ENCODE data around the gene CD34. TPM values are rescaled to one million over a fixed set of nuclear protein-coding genes. Genes with fewer than 3 reads are reported as not detected.

CD34 gene
- total RNA-seq, 1 experiment from 2014 or later: not detected

DNA sequence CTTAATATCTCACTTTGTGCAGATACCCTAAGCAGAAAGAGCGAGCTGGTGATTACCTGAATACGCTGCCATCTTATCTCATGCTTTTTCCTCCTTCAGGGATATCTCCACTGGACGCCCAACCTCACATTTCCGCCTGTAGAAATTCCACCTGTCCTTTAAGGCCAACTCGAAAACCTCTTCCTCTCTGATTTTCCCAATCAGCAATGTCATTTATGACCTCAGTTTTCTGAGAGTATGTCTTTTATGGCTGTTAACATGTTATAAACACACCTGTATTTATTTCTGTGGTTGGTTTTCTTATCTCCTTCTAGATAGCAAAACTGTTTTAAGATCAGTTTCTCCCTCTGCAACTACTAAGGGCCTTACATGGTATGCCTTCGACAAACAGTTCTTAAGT lies 41.1 kb downstream of the CD34 start:
- BruUV-seq (replicated peaks): no TSS peak
- CTCF ChIA-PET: interaction anchor here (1.3 to 1.5 kb wide), 2 partner anchors 15 to 41 kb away, joined by 4 to 9 read pairs; no protein-coding TSS in a partner anchor

DNA sequence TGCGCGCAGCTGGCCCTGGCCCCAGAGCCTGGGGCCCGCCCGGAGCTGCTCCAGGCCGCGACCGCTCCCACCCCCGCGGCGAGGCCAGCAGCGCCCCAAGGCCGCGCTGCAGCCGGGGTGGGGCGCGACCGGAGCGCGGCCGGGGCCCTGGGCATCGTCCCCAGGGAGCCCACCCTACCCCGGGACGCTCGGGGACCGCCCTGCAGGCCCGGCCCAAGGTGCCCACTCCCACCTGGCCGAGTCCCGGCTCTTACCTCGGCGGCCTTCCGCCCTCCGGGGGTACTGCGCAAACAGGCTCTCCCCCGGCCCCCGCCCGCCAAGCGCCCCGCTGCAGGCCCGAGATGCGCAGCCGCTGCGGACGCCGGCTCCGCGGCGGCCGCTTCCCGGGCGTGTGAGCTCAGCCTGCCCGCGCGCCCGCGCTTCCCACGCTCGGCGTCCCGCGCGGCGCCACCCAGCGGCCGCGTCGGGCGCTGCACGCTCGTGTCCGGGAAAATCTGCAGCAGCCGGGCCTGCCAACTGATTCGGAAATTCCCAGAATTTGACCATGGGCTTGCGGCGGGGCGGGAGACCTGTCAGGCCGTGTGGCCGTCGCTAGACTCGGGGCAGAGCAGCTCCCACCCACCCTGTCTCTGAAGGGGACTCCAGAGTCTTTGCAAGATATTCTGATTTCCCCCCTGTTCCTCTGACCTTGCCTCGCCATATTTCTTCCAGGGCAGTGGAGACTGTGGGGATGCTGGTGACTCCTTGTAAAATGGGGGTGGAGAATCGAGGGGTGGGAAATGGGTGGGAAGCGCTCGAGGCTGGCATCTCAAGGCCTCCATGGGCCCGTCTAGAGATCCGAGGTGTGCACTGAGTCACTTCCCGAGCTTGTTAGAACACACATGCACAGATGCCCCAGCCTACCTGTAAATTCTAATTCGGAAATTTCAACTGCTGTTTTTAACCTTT lies 41.9 kb downstream of the CD34 start:
- POLR2A ChIA-PET (ENCODE audit: low non-redundant PET): no interaction called here
- no peaks in the 10 kb centered on the region for H3K27me3 ChIP-seq (replicated peaks; ENCODE audit: insufficient read depth, low read depth, low read length, poor library complexity)
- no TSS peak for BruUV-seq (replicated peaks)
- TF ChIP-seq, protein P1, sequence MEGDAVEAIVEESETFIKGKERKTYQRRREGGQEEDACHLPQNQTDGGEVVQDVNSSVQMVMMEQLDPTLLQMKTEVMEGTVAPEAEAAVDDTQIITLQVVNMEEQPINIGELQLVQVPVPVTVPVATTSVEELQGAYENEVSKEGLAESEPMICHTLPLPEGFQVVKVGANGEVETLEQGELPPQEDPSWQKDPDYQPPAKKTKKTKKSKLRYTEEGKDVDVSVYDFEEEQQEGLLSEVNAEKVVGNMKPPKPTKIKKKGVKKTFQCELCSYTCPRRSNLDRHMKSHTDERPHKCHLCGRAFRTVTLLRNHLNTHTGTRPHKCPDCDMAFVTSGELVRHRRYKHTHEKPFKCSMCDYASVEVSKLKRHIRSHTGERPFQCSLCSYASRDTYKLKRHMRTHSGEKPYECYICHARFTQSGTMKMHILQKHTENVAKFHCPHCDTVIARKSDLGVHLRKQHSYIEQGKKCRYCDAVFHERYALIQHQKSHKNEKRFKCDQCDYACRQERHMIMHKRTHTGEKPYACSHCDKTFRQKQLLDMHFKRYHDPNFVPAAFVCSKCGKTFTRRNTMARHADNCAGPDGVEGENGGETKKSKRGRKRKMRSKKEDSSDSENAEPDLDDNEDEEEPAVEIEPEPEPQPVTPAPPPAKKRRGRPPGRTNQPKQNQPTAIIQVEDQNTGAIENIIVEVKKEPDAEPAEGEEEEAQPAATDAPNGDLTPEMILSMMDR (conservative IDR thresholded peaks at IDR 0.05; ENCODE audit: low read depth, low read length): peak; percentile 59
- no peak for TF ChIP-seq EZH2 (IDR thresholded peaks at IDR 0.05; ENCODE audit: borderline replicate concordance, low read depth, low read length, poor library complexity, severe bottlenecking)
- DNase-seq (ENCODE audit: low spot score): peak; percentile 77
- H3K4me1 ChIP-seq (ENCODE audit: insufficient read depth, low read length, poor library complexity, severe bottlenecking): no peaks in the 10 kb centered on the region
- intact Hi-C loops (cut with micrococcal nuclease; ENCODE audit: unreplicated experiment): loop anchor here (5.0 kb wide), 1 partner anchor 42 kb away; no protein-coding TSS in a partner anchor
- no peaks in the 10 kb centered on the region for H3K36me3 ChIP-seq (ENCODE audit: insufficient read depth, low read length, poor library complexity, severe bottlenecking)
- no peak overlapping the region for H3K27ac ChIP-seq (ENCODE audit: low read depth, low read length, poor library complexity, severe bottlenecking)
- CTCF ChIA-PET: interaction anchor here (0.6 to 1.9 kb wide), 5 partner anchors 16 to 444 kb away, joined by 4 to 9 read pairs (median 7); no protein-coding TSS in a partner anchor
- H3K4me3 ChIP-seq (ENCODE audit: low read depth, low read length, poor library complexity, severe bottlenecking): peak overlapping the region; percentile 63
- no peaks in the 10 kb centered on the region for H3K9me3 ChIP-seq (ENCODE audit: low read depth, low read length, poor library complexity, severe bottlenecking)

More for the DNA sequence above, 41.1 kb downstream of the CD34 start:
- Histone ChIP-seq H3K4me1 (ENCODE audit: insufficient read depth, low read length, poor library complexity, severe bottlenecking) (no peaks in the 10 kb centered on the region), H3K27ac (ENCODE audit: low read depth, low read length, poor library complexity, severe bottlenecking) (no peak overlapping the region), H3K36me3 (ENCODE audit: insufficient read depth, low read length, poor library complexity, severe bottlenecking) (no peaks in the 10 kb centered on the region), H3K9me3 (ENCODE audit: low read depth, low read length, poor library complexity, severe bottlenecking) (no peaks in the 10 kb centered on the region), H3K27me3 (replicated peaks; ENCODE audit: insufficient read depth, low read depth, low read length, poor library complexity) (no peaks in the 10 kb centered on the region), H3K4me3 (ENCODE audit: low read depth, low read length, poor library complexity, severe bottlenecking) (no peak overlapping the region)
- POLR2A ChIA-PET (ENCODE audit: low non-redundant PET): no interaction called here
- intact Hi-C loops (cut with micrococcal nuclease; ENCODE audit: unreplicated experiment): loop anchor here (5.0 kb wide), 1 partner anchor 43 kb away; no protein-coding TSS in a partner anchor
- TF ChIP-seq, protein P1 (conservative IDR thresholded peaks at IDR 0.05; ENCODE audit: low read depth, low read length): no peak
- no peak for TF ChIP-seq EZH2 (IDR thresholded peaks at IDR 0.05; ENCODE audit: borderline replicate concordance, low read depth, low read length, poor library complexity, severe bottlenecking)
- no peak for DNase-seq (ENCODE audit: low spot score)

DNA sequence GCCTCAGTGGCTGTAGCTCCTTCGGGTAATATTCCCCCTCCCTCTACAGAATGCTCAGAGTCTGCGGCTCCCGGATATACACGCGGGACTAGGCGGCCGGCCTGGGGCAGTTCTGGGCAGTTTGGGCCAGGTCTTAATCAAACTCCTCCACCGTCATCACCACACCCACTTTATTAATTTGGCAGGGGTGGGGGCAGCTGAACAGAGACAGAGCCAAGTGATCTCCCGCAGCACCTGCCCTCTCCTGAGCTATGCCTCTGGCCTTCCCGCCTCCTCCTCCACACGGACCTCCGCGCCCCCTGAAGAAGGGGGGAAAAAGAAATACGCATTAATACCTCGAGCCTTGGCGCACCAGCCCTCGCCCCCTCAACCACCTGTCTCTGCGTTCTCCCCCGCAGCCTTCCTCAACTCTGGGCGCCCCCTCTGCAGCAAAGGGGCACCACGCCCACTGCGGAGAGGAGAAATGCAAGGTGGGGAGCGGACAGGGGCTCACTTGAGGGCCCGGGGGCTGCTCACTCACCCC lies 42.6 kb downstream of the CD34 start:
- BruUV-seq (replicated peaks): no TSS peak
- TF ChIP-seq EZH2 (IDR thresholded peaks at IDR 0.05; ENCODE audit: borderline replicate concordance, low read depth, low read length, poor library complexity, severe bottlenecking): no peak
- TF ChIP-seq, protein P1 (conservative IDR thresholded peaks at IDR 0.05; ENCODE audit: low read depth, low read length): no peak
- CTCF ChIA-PET: interaction anchor here (0.6 to 1.9 kb wide), 4 partner anchors 17 to 95 kb away, joined by 4 to 9 read pairs (median 6); no protein-coding TSS in a partner anchor
- Histone ChIP-seq H3K27me3 (replicated peaks; ENCODE audit: insufficient read depth, low read depth, low read length, poor library complexity) (no peaks in the 10 kb centered on the region), H3K9me3 (ENCODE audit: low read depth, low read length, poor library complexity, severe bottlenecking) (no peaks in the 10 kb centered on the region), H3K4me1 (ENCODE audit: insufficient read depth, low read length, poor library complexity, severe bottlenecking) (no peaks in the 10 kb centered on the region), H3K36me3 (ENCODE audit: insufficient read depth, low read length, poor library complexity, severe bottlenecking) (no peaks in the 10 kb centered on the region), H3K4me3 (ENCODE audit: low read depth, low read length, poor library complexity, severe bottlenecking) (peak overlapping the region; percentile 63), H3K27ac (ENCODE audit: low read depth, low read length, poor library complexity, severe bottlenecking) (no peak overlapping the region)
- intact Hi-C loops (cut with micrococcal nuclease; ENCODE audit: unreplicated experiment): loop anchor here (5.0 kb wide), 1 partner anchor 41 kb away; no protein-coding TSS in a partner anchor
- DNase-seq (ENCODE audit: low spot score): no peak
- POLR2A ChIA-PET (ENCODE audit: low non-redundant PET): no interaction called here

All from A673 (cell line).